ENCODE measurements around the gene APMAP.

Gene APMAP

GRCh38 chr20:24954566-24954965 lies 38.0 kb downstream of the APMAP start:
- Histone ChIP-seq H2AFZ (no peak overlapping the region), H3K79me2 (no peaks in the 10 kb centered on the region), H3K4me1 (no peaks in the 10 kb centered on the region), H3K9ac (no peak overlapping the region), H3K4me2 (ENCODE audit: low read length) (no peak overlapping the region), H3K27me3 (ENCODE audit: control insufficient read depth, insufficient read depth, low read length) (no peaks in the 10 kb centered on the region), H3K27ac (no peak overlapping the region), H3K4me3 (ENCODE audit: low read depth, low read length) (no peak overlapping the region), H3K36me3 (ENCODE audit: control insufficient read depth, insufficient read depth, low read length) (no peaks in the 10 kb centered on the region), H3K9me3 (ENCODE audit: control insufficient read depth, low read length) (no peaks in the 10 kb centered on the region)
- TF ChIP-seq CTCF (IDR thresholded peaks at IDR 0.05), result no peak

- Histone ChIP-seq H3K4me3 (ENCODE audit: low read depth, low read length) (no peak overlapping the region), H3K27me3 (ENCODE audit: control insufficient read depth, insufficient read depth, low read length) (no peaks in the 10 kb centered on the region), H3K9me3 (ENCODE audit: control insufficient read depth, low read length) (no peaks in the 10 kb centered on the region), H3K9ac (no peak overlapping the region), H3K27ac (no peak overlapping the region), H2AFZ (no peak overlapping the region), H3K4me2 (ENCODE audit: low read length) (no peak overlapping the region), H3K79me2 (no peaks in the 10 kb centered on the region), H3K4me1 (no peaks in the 10 kb centered on the region), H3K36me3 (ENCODE audit: control insufficient read depth, insufficient read depth, low read length) (no peaks in the 10 kb centered on the region)
- no peak for TF ChIP-seq CTCF (IDR thresholded peaks at IDR 0.05)
These were observed 38.4 kb downstream of the APMAP start for GRCh38 chr20:24954151-24954550.

GRCh38 chr20:24953621-24954133 lies 38.9 kb downstream of the APMAP start:
- Histone ChIP-seq H3K4me2 (ENCODE audit: low read length) (no peak overlapping the region), H3K4me3 (ENCODE audit: low read depth, low read length) (no peak overlapping the region), H3K27me3 (ENCODE audit: control insufficient read depth, insufficient read depth, low read length) (no peaks in the 10 kb centered on the region), H3K9ac (no peak overlapping the region), H3K9me3 (ENCODE audit: control insufficient read depth, low read length) (no peaks in the 10 kb centered on the region), H3K27ac (no peak overlapping the region), H3K79me2 (no peaks in the 10 kb centered on the region), H3K36me3 (ENCODE audit: control insufficient read depth, insufficient read depth, low read length) (no peaks in the 10 kb centered on the region), H2AFZ (no peak overlapping the region), H3K4me1 (no peaks in the 10 kb centered on the region)
- no peak for TF ChIP-seq CTCF (IDR thresholded peaks at IDR 0.05)

- Histone ChIP-seq H2AFZ (no peak overlapping the region), H3K4me1 (no peaks in the 10 kb centered on the region), H3K79me2 (no peaks in the 10 kb centered on the region), H3K9ac (no peak overlapping the region), H3K27me3 (ENCODE audit: control insufficient read depth, insufficient read depth, low read length) (no peaks in the 10 kb centered on the region), H3K36me3 (ENCODE audit: control insufficient read depth, insufficient read depth, low read length) (no peaks in the 10 kb centered on the region), H3K4me2 (ENCODE audit: low read length) (no peak overlapping the region), H3K9me3 (ENCODE audit: control insufficient read depth, low read length) (no peaks in the 10 kb centered on the region), H3K27ac (no peak overlapping the region), H3K4me3 (ENCODE audit: low read depth, low read length) (no peak overlapping the region)
- TF ChIP-seq CTCF (IDR thresholded peaks at IDR 0.05), result no peak
These were observed 39.4 kb downstream of the APMAP start for GRCh38 chr20:24953209-24953575.

- H3K4me2 ChIP-seq (ENCODE audit: low read length), result no peak overlapping the region
- H3K9ac ChIP-seq, result no peak overlapping the region
- H3K4me3 ChIP-seq (ENCODE audit: low read depth, low read length), result no peak overlapping the region
- H3K4me1 ChIP-seq, result no peaks in the 10 kb centered on the region
- no peaks in the 10 kb centered on the region for H3K79me2 ChIP-seq
- H3K27me3 ChIP-seq (ENCODE audit: control insufficient read depth, insufficient read depth, low read length), result no peaks in the 10 kb centered on the region
- H3K9me3 ChIP-seq (ENCODE audit: control insufficient read depth, low read length), result no peaks in the 10 kb centered on the region
- no peak overlapping the region for H3K27ac ChIP-seq
- TF ChIP-seq CTCF (IDR thresholded peaks at IDR 0.05), result no peak
- no peaks in the 10 kb centered on the region for H3K36me3 ChIP-seq (ENCODE audit: control insufficient read depth, insufficient read depth, low read length)
- H2AFZ ChIP-seq, result no peak overlapping the region
These were observed 40.0 kb downstream of the APMAP start for GRCh38 chr20:24952376-24953208.

Measured in parathyroid adenoma (tissue), 2 donors.